Astrocyte (in vitro differentiated cells and primary cell): ENCODE measurements around the gene BMP6.

Experiments used
- EZH2 ChIP-seq: IDR thresholded peaks from 2 replicates; pipeline ENCODE4 v1.6.1; 2012; ENCODE audit warnings: mild to moderate bottlenecking, low read length, inconsistent platforms; ENCODE audit not compliant: insufficient read depth
- TF ChIP-seq, protein P1 (sequence below): IDR thresholded peaks from 2 replicates; pipeline ENCODE4 v1.5.1; 2011; ENCODE audit warnings: low read depth, mild to moderate bottlenecking, inconsistent platforms, low read length, moderate library complexity; ENCODE audit not compliant: insufficient read depth

DNA sequence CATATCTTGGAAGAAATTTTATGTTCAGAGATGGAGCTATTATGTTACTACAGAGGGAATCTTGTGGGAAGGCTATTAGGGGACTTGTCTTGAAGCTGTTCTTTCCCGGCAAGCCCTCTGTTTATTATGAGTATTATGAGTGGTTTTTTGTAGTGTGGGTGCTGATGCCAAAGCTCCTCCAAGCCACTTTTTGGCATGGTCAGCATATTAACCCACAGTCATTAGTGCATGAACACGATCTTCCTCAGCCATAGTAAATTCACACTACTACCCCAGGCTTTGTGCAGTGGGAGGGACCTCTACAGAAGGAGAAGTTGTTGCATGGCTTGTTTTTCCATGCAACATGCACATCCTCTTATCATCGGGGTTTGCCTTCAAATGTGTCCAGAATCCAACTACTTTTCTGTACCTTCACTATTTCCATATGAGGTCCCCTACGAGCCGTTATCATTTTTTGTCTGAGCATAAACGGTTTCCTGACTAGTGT is 6.5 kb upstream of the BMP6 start:
- TF ChIP-seq, protein P1, sequence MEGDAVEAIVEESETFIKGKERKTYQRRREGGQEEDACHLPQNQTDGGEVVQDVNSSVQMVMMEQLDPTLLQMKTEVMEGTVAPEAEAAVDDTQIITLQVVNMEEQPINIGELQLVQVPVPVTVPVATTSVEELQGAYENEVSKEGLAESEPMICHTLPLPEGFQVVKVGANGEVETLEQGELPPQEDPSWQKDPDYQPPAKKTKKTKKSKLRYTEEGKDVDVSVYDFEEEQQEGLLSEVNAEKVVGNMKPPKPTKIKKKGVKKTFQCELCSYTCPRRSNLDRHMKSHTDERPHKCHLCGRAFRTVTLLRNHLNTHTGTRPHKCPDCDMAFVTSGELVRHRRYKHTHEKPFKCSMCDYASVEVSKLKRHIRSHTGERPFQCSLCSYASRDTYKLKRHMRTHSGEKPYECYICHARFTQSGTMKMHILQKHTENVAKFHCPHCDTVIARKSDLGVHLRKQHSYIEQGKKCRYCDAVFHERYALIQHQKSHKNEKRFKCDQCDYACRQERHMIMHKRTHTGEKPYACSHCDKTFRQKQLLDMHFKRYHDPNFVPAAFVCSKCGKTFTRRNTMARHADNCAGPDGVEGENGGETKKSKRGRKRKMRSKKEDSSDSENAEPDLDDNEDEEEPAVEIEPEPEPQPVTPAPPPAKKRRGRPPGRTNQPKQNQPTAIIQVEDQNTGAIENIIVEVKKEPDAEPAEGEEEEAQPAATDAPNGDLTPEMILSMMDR: no peak
- no peak for TF ChIP-seq EZH2
